Thyroid gland (tissue), 4 donors: ENCODE data around the gene CHTF18.

Experiments used
- CTCF ChIP-seq, 6 experiments: fragments of 200-600 bp in 3 of 6; fragments of 450-650 bp in 3 of 6; sonication (generic) in 3 of 6; IDR thresholded peaks; one replicate each; pipeline ENCODE4 v1.5.1; 2016 to 2019; ENCODE audit warnings: antibody characterized with exemption in 6 of 6, mild to moderate bottlenecking in 2 of 6, inconsistent platforms in 1 of 6, moderate library complexity in 1 of 6
- POLR2A ChIP-seq, 2 donors: fragments of 450-650 bp; IDR thresholded peaks; one replicate each; pipeline ENCODE4 v1.6.1; 2017; ENCODE audit warnings: antibody characterized with exemption in 2 of 2, mild to moderate bottlenecking in 2 of 2, moderate library complexity in 1 of 2

GRCh38 chr16:817001-817906 is 28.8 kb downstream of the CHTF18 start:
- TF ChIP-seq CTCF (IDR thresholded peaks at IDR 0.05) (no peak), POLR2A (IDR thresholded peaks at IDR 0.05) (no peak)
